VCaP (cell line): ENCODE measurements around the gene TSR1.

Source experiments
- H3K27ac ChIP-seq: fragments of 450-650 bp; 2 replicates; pipeline ENCODE4 v1.5.1; 2017
- CTCF ChIP-seq: fragments of 450-650 bp; conservative IDR thresholded peaks from 2 replicates; pipeline ENCODE4 v1.5.1; 2017; ENCODE audit warnings: mild to moderate bottlenecking, moderate library complexity

The TSR1 gene

GRCh38 chr17:2372681-2373080 is 36.4 kb upstream of the TSR1 start:
- TF ChIP-seq CTCF, result no peak
- H3K27ac ChIP-seq, result no peak overlapping the region

- TF ChIP-seq CTCF, result no peak
Observed at GRCh38 chr17:2372180-2372579, 35.9 kb upstream of the TSR1 start.

GRCh38 chr17:2371183-2372130 is 35.2 kb upstream of the TSR1 start:
- TF ChIP-seq CTCF, result no peak
- H3K27ac ChIP-seq, result no peak overlapping the region

More at GRCh38 chr17:2372180-2372579, 35.9 kb upstream of the TSR1 start:
- no peak overlapping the region for H3K27ac ChIP-seq

GRCh38 chr17:2370211-2370589 is 33.9 kb upstream of the TSR1 start:
- no peak overlapping the region for H3K27ac ChIP-seq
- TF ChIP-seq CTCF, result no peak

GRCh38 chr17:2369551-2370210 is 33.4 kb upstream of the TSR1 start:
- TF ChIP-seq CTCF, result no peak
- no peak overlapping the region for H3K27ac ChIP-seq

GRCh38 chr17:2369039-2369438 is 32.8 kb upstream of the TSR1 start:
- TF ChIP-seq CTCF, result no peak
- no peak overlapping the region for H3K27ac ChIP-seq

- TF ChIP-seq CTCF, result no peak
- H3K27ac ChIP-seq, result no peak overlapping the region
Observed at GRCh38 chr17:2368359-2368758, 32.1 kb upstream of the TSR1 start.
